Ovary (tissue), 3 donors: ENCODE measurements around the gene UNC119B.

Source experiments
- CTCF ChIP-seq, 3 donors: fragments of 450-650 bp in 2 of 3; fragments of 200-600 bp in 1 of 3; IDR thresholded peaks; one replicate each; pipeline versions ENCODE4 v1.5.1 to v1.8.0; 2016 to 2022; ENCODE audit warnings: antibody characterized with exemption in 3 of 3, mild to moderate bottlenecking in 1 of 3
- EP300 ChIP-seq: sonication (generic); formaldehyde crosslinking; IDR thresholded peaks from one replicate; pipeline ENCODE4 v1.6.1; 2017; ENCODE audit warnings: antibody characterized with exemption
- POLR2A ChIP-seq: fragments of 450-650 bp; IDR thresholded peaks from one replicate; pipeline ENCODE4 v1.6.1; 2017; ENCODE audit warnings: antibody characterized with exemption, mild to moderate bottlenecking, moderate library complexity
- donor health status: DM: no; HTN: no; CAD: no.

- TF ChIP-seq CTCF (IDR thresholded peaks at IDR 0.05) (no peak), POLR2A (no peak), EP300 (no peak)
Measured at GRCh38 chr12:120726510-120726793, 16.2 kb downstream of the UNC119B start.
